Lung (tissue), 12 donors: Measurements from ENCODE around the gene GLIS1. TPM values are rescaled to one million over a fixed set of nuclear protein-coding genes. Genes with fewer than 3 reads are reported as not detected.

ENCODE experiments used
- ATAC-seq: fragments of 200-7000 bp; cut with Tn5 transposase; one replicate; pipeline ENCODE4 v1.9.1; 2020; ENCODE audit warnings: moderate number of reproducible peaks; ENCODE audit not compliant: insufficient read depth, low FRiP score
- DNase-seq, 3 donors: peaks; one replicate each; pipeline ENCODE4 v3.0.0-alpha.2; 2013 to 2017
- H3K27ac ChIP-seq, 2 donors: one replicate each; pipeline ENCODE4 v1.5.1; 2013; ENCODE audit warnings: mild to moderate bottlenecking in 2 of 2, moderate library complexity in 2 of 2, control low read depth in 1 of 2, inconsistent platforms in 1 of 2, low read depth in 1 of 2, low read length in 1 of 2
- H3K27me3 ChIP-seq, 3 donors: one replicate each; pipeline ENCODE4 v1.5.1; 2013; ENCODE audit warnings: low read length in 2 of 3; ENCODE audit not compliant: control insufficient read depth in 3 of 3, insufficient read depth in 3 of 3
- H3K36me3 ChIP-seq, 4 donors: one replicate each; pipeline ENCODE4 v1.5.1; 2013; ENCODE audit warnings: low read length in 4 of 4, mild to moderate bottlenecking in 1 of 4, moderate library complexity in 1 of 4; ENCODE audit not compliant: control insufficient read depth in 4 of 4, insufficient read depth in 4 of 4
- H3K4me1 ChIP-seq, 5 donors: one replicate each; pipeline ENCODE4 v1.5.1; 2013; ENCODE audit warnings: low read length in 5 of 5, mild to moderate bottlenecking in 2 of 5, moderate library complexity in 1 of 5; ENCODE audit not compliant: control insufficient read depth in 5 of 5, insufficient read depth in 5 of 5
- H3K4me3 ChIP-seq: one replicate; pipeline ENCODE4 v1.5.1; 2013; ENCODE audit warnings: mild to moderate bottlenecking, control low read depth, moderate library complexity
- H3K9ac ChIP-seq, 2 donors: one replicate each; pipeline ENCODE4 v1.5.1; 2013; ENCODE audit warnings: low read length in 2 of 2, control low read depth in 1 of 2; ENCODE audit not compliant: insufficient read depth in 1 of 2
- H3K9me3 ChIP-seq, 4 donors: one replicate each; pipeline ENCODE4 v1.5.1; 2013; ENCODE audit warnings: low read length in 3 of 4, mild to moderate bottlenecking in 1 of 4, moderate library complexity in 1 of 4; ENCODE audit not compliant: control insufficient read depth in 4 of 4, insufficient read depth in 3 of 4
- CTCF ChIP-seq: IDR thresholded peaks from 2 replicates; pipeline ENCODE4 v1.5.1; 2012; ENCODE audit warnings: mild to moderate bottlenecking; ENCODE audit errors: control extremely low read depth, extremely low read depth
- WGBS, 2 donors: extraction: QIAGEN DNeasy Blood & Tissue Kit; methylation state at CpG; one replicate each; pipeline ENCODE4 v1.1.7; 2013; 5-methylcytosine and 5-hydroxymethylcytosine counted together
- polyA plus RNA-seq, 2 donors: library from polyadenylated mRNA; stranded (reverse); fragments of 200-250 nt; gene quantifications; one replicate each; pipeline ENCODE4 v1.2.1, GENCODE V29; 2013
- total RNA-seq, 2 donors: library from RNA; depleted of rRNA in 1 of 2; stranded (reverse); fragments of >200 nt in 1 of 2; gene quantifications; one replicate each; pipeline ENCODE4 v1.2.1, GENCODE V29; 2014 to 2021
- donor health status: control.
- donor health status: control.
- donor health status: Bipolar disorder and iron deficiency.
- donor health status: healthy.
- donor health status: DM: yes; HTN: yes; CAD: no.

Gene GLIS1
- total and polyA plus RNA-seq, 4 donors = 0.05 to 0.18 (median 0.17) TPM; not detected in 1

- no peak for ATAC-seq
- H3K4me1 ChIP-seq = peaks cover 0 to 9% (median 0%) of the 10 kb centered on the region in 5 donors
- peaks cover 0 to under 1% (median 0%) of the 10 kb centered on the region in 4 donors for H3K9me3 ChIP-seq
- 85 to 91% methylated on average over 13 of the region's 13 CpGs for WGBS, 2 donors
- no peak overlapping the region for H3K27ac ChIP-seq
- H3K27me3 ChIP-seq = no peaks in the 10 kb centered on the region
- no peaks in the 10 kb centered on the region for H3K36me3 ChIP-seq
- no peak overlapping the region for H3K9ac ChIP-seq
- peak in 1 of 3 donors; percentile 12 for DNase-seq
- TF ChIP-seq CTCF = no peak
- no peak overlapping the region for H3K4me3 ChIP-seq
Observed at GRCh38 chr1:53546409-53547155, 192.4 kb downstream of the GLIS1 start.

- H3K4me3 ChIP-seq = no peak overlapping the region
- DNase-seq = no peak
Observed at GRCh38 chr1:53545663-53546408, 193.1 kb downstream of the GLIS1 start.

GRCh38 chr1:53544728-53545515 lies 194.0 kb downstream of the GLIS1 start:
- Histone ChIP-seq H3K4me3 (no peak overlapping the region), H3K27me3 (no peaks in the 10 kb centered on the region), H3K9ac (no peak overlapping the region), H3K36me3 (no peaks in the 10 kb centered on the region), H3K27ac (no peak overlapping the region), H3K4me1 (peaks cover 0 to 4% (median 0%) of the 10 kb centered on the region in 5 donors), H3K9me3 (no peaks in the 10 kb centered on the region)
- 89 to 93% methylated on average over 6 of the region's 6 CpGs for WGBS, 2 donors
- no peak for TF ChIP-seq CTCF
- DNase-seq = no peak
- ATAC-seq = no peak

More at GRCh38 chr1:53545663-53546408, 193.1 kb downstream of the GLIS1 start:
- TF ChIP-seq CTCF = no peak
- H3K27ac ChIP-seq = no peak overlapping the region
- WGBS, 2 donors = 67 to 81% methylated on average over 17 of the region's 17 CpGs
- no peaks in the 10 kb centered on the region for H3K9me3 ChIP-seq
- H3K9ac ChIP-seq = no peak overlapping the region
- H3K27me3 ChIP-seq = no peaks in the 10 kb centered on the region
- H3K36me3 ChIP-seq = no peaks in the 10 kb centered on the region
- peaks cover 0 to 9% (median 0%) of the 10 kb centered on the region in 5 donors for H3K4me1 ChIP-seq
- no peak for ATAC-seq
